HAP-1 (cell line): Measurements from ENCODE around the gene BRAP.
"Not testable (repeated sequence)": the region's sequence is repeated elsewhere in the genome, so short reads cannot be mapped to it uniquely, and the experiment has no call there.

Experiments
- DNase-seq, 2 experiments: peaks; one replicate each; pipeline ENCODE4 v3.0.0-alpha.2; 2016 to 2020; ENCODE audit warnings: low spot score in 2 of 2
- H3K27me3 ChIP-seq: fragments of 250-450 bp; sonication (Bioruptor Pico); 2 replicates; pipeline ENCODE4 v1.5.1; 2020; ENCODE audit warnings: low read depth, mild to moderate bottlenecking, moderate library complexity
- H3K36me3 ChIP-seq: fragments of 250-450 bp; sonication (Bioruptor Pico); replicated peaks from 2 replicates; pipeline ENCODE4 v1.5.1; 2020; ENCODE audit warnings: mild to moderate bottlenecking
- H3K4me1 ChIP-seq: fragments of 250-450 bp; sonication (Bioruptor Pico); 2 replicates; pipeline ENCODE4 v1.5.1; 2020; ENCODE audit warnings: mild to moderate bottlenecking
- H3K4me3 ChIP-seq: fragments of 250-450 bp; sonication (Bioruptor Pico); 2 replicates; pipeline ENCODE4 v1.5.1; 2020; ENCODE audit warnings: mild to moderate bottlenecking, moderate library complexity
- H3K9me3 ChIP-seq: fragments of 250-450 bp; sonication (Bioruptor Pico); 2 replicates; pipeline ENCODE4 v1.5.1; 2020; ENCODE audit warnings: mild to moderate bottlenecking, moderate library complexity
- in situ Hi-C: fragments of 300-500 bp; cut with MboI; formaldehyde crosslinking; loops from 3 replicates; pipeline ENCODE4 v1.14.3; 2020; ENCODE audit warnings: low sequenced_read_pairs, inconsistent platforms, mixed read lengths

Gene BRAP

GRCh38 chr12:111616177-111616623 is 69.6 kb downstream of the BRAP start:
- no peak for DNase-seq
- H3K27me3 ChIP-seq: no peaks in the 10 kb centered on the region
- no peaks in the 10 kb centered on the region for H3K4me1 ChIP-seq
- in situ Hi-C loops: no loop called here
- no peaks in the 10 kb centered on the region; the same call in 1 of the 2 replicates for H3K9me3 ChIP-seq
- no peaks in the 10 kb centered on the region for H3K36me3 ChIP-seq
- H3K4me3 ChIP-seq: no peak overlapping the region

GRCh38 chr12:111607239-111607638 is 78.5 kb downstream of the BRAP start:
- no peak for DNase-seq
- no peaks in the 10 kb centered on the region for H3K4me1 ChIP-seq
- in situ Hi-C loops: no loop called here
- no peaks in the 10 kb centered on the region for H3K36me3 ChIP-seq
- no peaks in the 10 kb centered on the region for H3K27me3 ChIP-seq
- no peak overlapping the region for H3K4me3 ChIP-seq
- H3K9me3 ChIP-seq: no peaks in the 10 kb centered on the region

- no peaks in the 10 kb centered on the region for H3K9me3 ChIP-seq
- H3K27me3 ChIP-seq: no peaks in the 10 kb centered on the region
- no peaks in the 10 kb centered on the region for H3K36me3 ChIP-seq
- DNase-seq: no peak
- in situ Hi-C loops: no loop called here
- no peak overlapping the region for H3K4me3 ChIP-seq
- no peaks in the 10 kb centered on the region for H3K4me1 ChIP-seq
Observed at GRCh38 chr12:111606767-111607230, 79.0 kb downstream of the BRAP start.

GRCh38 chr12:111605911-111606766 is 79.6 kb downstream of the BRAP start:
- Histone ChIP-seq H3K4me1 (no peaks in the 10 kb centered on the region), H3K9me3 (no peaks in the 10 kb centered on the region), H3K4me3 (no peak overlapping the region), H3K27me3 (no peaks in the 10 kb centered on the region), H3K36me3 (no peaks in the 10 kb centered on the region)
- no peak for DNase-seq
- in situ Hi-C loops: no loop called here

- H3K9me3 ChIP-seq, H3K27me3 ChIP-seq, H3K4me1 ChIP-seq, H3K36me3 ChIP-seq, H3K4me3 ChIP-seq, in situ Hi-C loops, DNase-seq: not testable (repeated sequence)
Observed at GRCh38 chr12:111602857-111603256, 82.9 kb downstream of the BRAP start.

GRCh38 chr12:111602348-111602747 is 83.4 kb downstream of the BRAP start:
- in situ Hi-C loops: no loop called here
- no peak overlapping the region for H3K4me3 ChIP-seq
- no peaks in the 10 kb centered on the region for H3K36me3 ChIP-seq
- no peak for DNase-seq
- no peaks in the 10 kb centered on the region for H3K27me3 ChIP-seq
- H3K4me1 ChIP-seq: peaks cover 10% of the 10 kb centered on the region
- H3K9me3 ChIP-seq: no peaks in the 10 kb centered on the region

GRCh38 chr12:111600986-111601385 is 84.8 kb downstream of the BRAP start:
- H3K9me3 ChIP-seq, in situ Hi-C loops, H3K36me3 ChIP-seq, H3K27me3 ChIP-seq, H3K4me3 ChIP-seq, DNase-seq: not testable (repeated sequence)
- peaks cover 18% of the 10 kb centered on the region for H3K4me1 ChIP-seq

- Histone ChIP-seq H3K27me3 (no peaks in the 10 kb centered on the region), H3K36me3 (no peaks in the 10 kb centered on the region), H3K4me1 (peaks cover 24% of the 10 kb centered on the region), H3K4me3 (peak overlapping the region; percentile 81), H3K9me3 (no peaks in the 10 kb centered on the region)
- in situ Hi-C loops: no loop called here
- DNase-seq: peak in 1 of 2 experiments; percentile 9
Observed at GRCh38 chr12:111600205-111600642, 85.5 kb downstream of the BRAP start.

- peak; percentile 85 to 95 for DNase-seq
- Histone ChIP-seq H3K27me3 (no peaks in the 10 kb centered on the region), H3K4me1 (peaks cover 30% of the 10 kb centered on the region), H3K9me3 (no peaks in the 10 kb centered on the region), H3K36me3 (no peaks in the 10 kb centered on the region), H3K4me3 (peak overlapping the region; percentile 81)
- in situ Hi-C loops: no loop called here
Observed at GRCh38 chr12:111599453-111600204, 86.1 kb downstream of the BRAP start.

- Histone ChIP-seq H3K4me1 (peaks cover 36% of the 10 kb centered on the region), H3K4me3 (peak within 1 kb of the TSS; percentile 81), H3K27me3 (no peaks in the 10 kb centered on the region), H3K36me3 (no peaks in the 10 kb centered on the region), H3K9me3 (no peaks in the 10 kb centered on the region)
- DNase-seq: peak; percentile 61 to 77
- in situ Hi-C loops: no loop called here
Observed at GRCh38 chr12:111598637-111599452, 86.9 kb downstream of the BRAP start, which contains the start of gene ATXN2. Gene ATXN2, minus strand, starts transcription at chr12:111599315. Its CDS starts 281 bp downstream, at chr12:111599034.

GRCh38 chr12:111597831-111598636 is 87.7 kb downstream of the BRAP start:
- no peaks in the 10 kb centered on the region for H3K9me3 ChIP-seq
- in situ Hi-C loops: no loop called here
- H3K36me3 ChIP-seq: no peaks in the 10 kb centered on the region
- H3K4me3 ChIP-seq: peak overlapping the region; percentile 81
- no peaks in the 10 kb centered on the region for H3K27me3 ChIP-seq
- peak in 1 of 2 experiments; percentile 62 for DNase-seq
- peaks cover 41% of the 10 kb centered on the region for H3K4me1 ChIP-seq

- Histone ChIP-seq H3K4me1 (peaks cover 41% of the 10 kb centered on the region), H3K4me3 (peak overlapping the region; percentile 81), H3K9me3 (no peaks in the 10 kb centered on the region), H3K36me3 (no peaks in the 10 kb centered on the region), H3K27me3 (no peaks in the 10 kb centered on the region)
- DNase-seq: peak; percentile 63 to 75
- in situ Hi-C loops: no loop called here
Observed at GRCh38 chr12:111596985-111597830, 88.5 kb downstream of the BRAP start.
